ENCODE results near the gene KRTAP5-7. TPM values are rescaled to one million over a fixed set of nuclear protein-coding genes. Genes with fewer than 3 reads are reported as not detected.

Gene KRTAP5-7
- total RNA-seq, 1 donor from 2014 or later, result not detected

Other genes starting within 250 kb of the KRTAP5-7 start
- 161 TPM for gene DHCR7, start 78.9 kb upstream of the KRTAP5-7 start, total RNA-seq
- 121 TPM for gene NADSYN1, start 74.1 kb upstream of the KRTAP5-7 start, total RNA-seq
- not detected for gene KRTAP5-8, start 10.8 kb downstream of the KRTAP5-7 start, total RNA-seq
- gene KRTAP5-9, start 21.2 kb downstream of the KRTAP5-7 start, total RNA-seq, result 0.23 TPM
- gene KRTAP5-10, start 38.3 kb downstream of the KRTAP5-7 start, total RNA-seq, result not detected
- not detected for gene KRTAP5-11, start 55.6 kb downstream of the KRTAP5-7 start, total RNA-seq

All from mucosa of gallbladder (tissue), 1 donor.